Lung (tissue), 12 donors: Measurements from ENCODE around the gene MROH8. TPM values are rescaled to one million over a fixed set of nuclear protein-coding genes. Genes with fewer than 3 reads are reported as not detected.

ENCODE experiments used
- ATAC-seq: fragments of 200-7000 bp; cut with Tn5 transposase; one replicate; pipeline ENCODE4 v1.9.1; 2020; ENCODE audit warnings: moderate number of reproducible peaks; ENCODE audit not compliant: insufficient read depth, low FRiP score
- DNase-seq, 3 donors: peaks; one replicate each; pipeline ENCODE4 v3.0.0-alpha.2; 2013 to 2017
- H3K27ac ChIP-seq, 2 donors: one replicate each; pipeline ENCODE4 v1.5.1; 2013; ENCODE audit warnings: mild to moderate bottlenecking in 2 of 2, moderate library complexity in 2 of 2, control low read depth in 1 of 2, inconsistent platforms in 1 of 2, low read depth in 1 of 2, low read length in 1 of 2
- H3K27me3 ChIP-seq, 3 donors: one replicate each; pipeline ENCODE4 v1.5.1; 2013; ENCODE audit warnings: low read length in 2 of 3; ENCODE audit not compliant: control insufficient read depth in 3 of 3, insufficient read depth in 3 of 3
- H3K36me3 ChIP-seq, 4 donors: one replicate each; pipeline ENCODE4 v1.5.1; 2013; ENCODE audit warnings: low read length in 4 of 4, mild to moderate bottlenecking in 1 of 4, moderate library complexity in 1 of 4; ENCODE audit not compliant: control insufficient read depth in 4 of 4, insufficient read depth in 4 of 4
- H3K4me1 ChIP-seq, 5 donors: one replicate each; pipeline ENCODE4 v1.5.1; 2013; ENCODE audit warnings: low read length in 5 of 5, mild to moderate bottlenecking in 2 of 5, moderate library complexity in 1 of 5; ENCODE audit not compliant: control insufficient read depth in 5 of 5, insufficient read depth in 5 of 5
- H3K4me3 ChIP-seq: one replicate; pipeline ENCODE4 v1.5.1; 2013; ENCODE audit warnings: mild to moderate bottlenecking, control low read depth, moderate library complexity
- H3K9ac ChIP-seq, 2 donors: one replicate each; pipeline ENCODE4 v1.5.1; 2013; ENCODE audit warnings: low read length in 2 of 2, control low read depth in 1 of 2; ENCODE audit not compliant: insufficient read depth in 1 of 2
- H3K9me3 ChIP-seq, 4 donors: one replicate each; pipeline ENCODE4 v1.5.1; 2013; ENCODE audit warnings: low read length in 3 of 4, mild to moderate bottlenecking in 1 of 4, moderate library complexity in 1 of 4; ENCODE audit not compliant: control insufficient read depth in 4 of 4, insufficient read depth in 3 of 4
- WGBS, 2 donors: extraction: QIAGEN DNeasy Blood & Tissue Kit; methylation state at CpG; one replicate each; pipeline ENCODE4 v1.1.7; 2013; 5-methylcytosine and 5-hydroxymethylcytosine counted together
- polyA plus RNA-seq, 2 donors: library from polyadenylated mRNA; stranded (reverse); fragments of 200-250 nt; gene quantifications; one replicate each; pipeline ENCODE4 v1.2.1, GENCODE V29; 2013
- total RNA-seq, 2 donors: library from RNA; depleted of rRNA in 1 of 2; stranded (reverse); fragments of >200 nt in 1 of 2; gene quantifications; one replicate each; pipeline ENCODE4 v1.2.1, GENCODE V29; 2014 to 2021
- TF ChIP-seq, protein P1 (sequence below): IDR thresholded peaks from 2 replicates; pipeline ENCODE4 v1.5.1; 2012; ENCODE audit warnings: mild to moderate bottlenecking; ENCODE audit errors: control extremely low read depth, extremely low read depth
- donor health status: control.
- donor health status: control.
- donor health status: Bipolar disorder and iron deficiency.
- donor health status: healthy.
- donor health status: DM: yes; HTN: yes; CAD: no.

Gene MROH8
- total and polyA plus RNA-seq, 4 donors: 0.84 to 4.0 (median 2.5) TPM

DNA sequence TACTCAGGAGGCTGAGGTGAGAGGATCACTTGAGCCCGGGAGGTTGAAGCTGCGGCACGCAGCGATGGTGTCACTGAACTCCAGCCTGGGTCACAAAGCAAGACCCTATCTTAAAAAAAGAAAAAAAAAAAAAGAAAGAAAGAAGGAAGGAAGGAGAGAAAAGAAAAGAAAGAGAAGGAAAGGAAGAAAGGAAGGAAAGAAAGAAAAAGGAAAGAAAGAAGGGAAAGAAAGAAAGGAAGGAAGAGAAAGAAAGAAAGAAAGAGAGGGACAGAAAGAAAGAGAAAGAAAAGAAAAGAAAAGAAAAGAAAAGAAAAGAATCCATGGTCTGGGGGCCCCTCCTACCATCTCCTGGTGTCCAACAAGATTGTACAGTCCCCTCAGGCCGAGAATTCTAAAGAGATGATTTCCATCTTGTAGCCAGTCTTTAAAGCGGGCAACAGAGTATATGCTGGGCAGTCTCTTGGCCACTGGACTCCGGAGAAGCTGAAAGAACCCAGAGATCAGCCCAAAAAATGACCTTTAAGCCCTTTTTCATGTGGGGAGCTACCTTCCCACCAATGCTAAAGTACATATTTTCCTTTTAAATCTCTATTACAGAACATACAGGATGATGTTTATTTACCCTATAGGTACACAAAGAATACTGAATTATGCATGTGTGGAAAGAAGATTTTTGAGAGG is 59.9 kb downstream of the MROH8 start:
- H3K9ac ChIP-seq: no peak overlapping the region
- no peaks in the 10 kb centered on the region for H3K9me3 ChIP-seq
- DNase-seq (no peak), ATAC-seq (no peak)
- no peaks in the 10 kb centered on the region for H3K4me1 ChIP-seq
- no peak overlapping the region for H3K27ac ChIP-seq
- no peak overlapping the region for H3K4me3 ChIP-seq
- WGBS, 2 donors: 95 to 96% methylated on average over 7 of the region's 7 CpGs
- TF ChIP-seq, protein P1, sequence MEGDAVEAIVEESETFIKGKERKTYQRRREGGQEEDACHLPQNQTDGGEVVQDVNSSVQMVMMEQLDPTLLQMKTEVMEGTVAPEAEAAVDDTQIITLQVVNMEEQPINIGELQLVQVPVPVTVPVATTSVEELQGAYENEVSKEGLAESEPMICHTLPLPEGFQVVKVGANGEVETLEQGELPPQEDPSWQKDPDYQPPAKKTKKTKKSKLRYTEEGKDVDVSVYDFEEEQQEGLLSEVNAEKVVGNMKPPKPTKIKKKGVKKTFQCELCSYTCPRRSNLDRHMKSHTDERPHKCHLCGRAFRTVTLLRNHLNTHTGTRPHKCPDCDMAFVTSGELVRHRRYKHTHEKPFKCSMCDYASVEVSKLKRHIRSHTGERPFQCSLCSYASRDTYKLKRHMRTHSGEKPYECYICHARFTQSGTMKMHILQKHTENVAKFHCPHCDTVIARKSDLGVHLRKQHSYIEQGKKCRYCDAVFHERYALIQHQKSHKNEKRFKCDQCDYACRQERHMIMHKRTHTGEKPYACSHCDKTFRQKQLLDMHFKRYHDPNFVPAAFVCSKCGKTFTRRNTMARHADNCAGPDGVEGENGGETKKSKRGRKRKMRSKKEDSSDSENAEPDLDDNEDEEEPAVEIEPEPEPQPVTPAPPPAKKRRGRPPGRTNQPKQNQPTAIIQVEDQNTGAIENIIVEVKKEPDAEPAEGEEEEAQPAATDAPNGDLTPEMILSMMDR: no peak
- H3K27me3 ChIP-seq: no peaks in the 10 kb centered on the region
- H3K36me3 ChIP-seq: no peaks in the 10 kb centered on the region

DNA sequence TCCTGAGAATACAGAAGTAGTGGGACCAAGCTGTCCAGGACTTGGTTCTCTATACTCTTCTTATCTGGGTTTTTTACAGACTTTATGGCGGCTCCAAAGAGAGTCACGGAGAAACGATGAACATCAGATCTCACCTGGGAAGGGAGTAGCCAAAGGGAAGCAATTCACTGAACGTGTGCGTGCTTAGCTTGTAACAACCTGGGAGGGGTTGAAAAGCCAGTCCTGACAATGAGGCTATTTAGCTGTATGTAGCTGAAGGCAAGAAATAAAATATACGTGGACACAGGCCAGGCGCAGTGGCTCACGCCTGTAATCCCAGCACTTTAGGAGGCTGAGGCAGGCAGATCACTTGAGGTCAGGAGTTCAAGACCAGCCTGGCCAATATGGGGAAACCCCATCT is 65.3 kb downstream of the MROH8 start:
- Histone ChIP-seq H3K4me1 (no peaks in the 10 kb centered on the region), H3K27ac (no peak overlapping the region), H3K4me3 (no peak overlapping the region), H3K36me3 (no peaks in the 10 kb centered on the region), H3K9me3 (no peaks in the 10 kb centered on the region), H3K27me3 (no peaks in the 10 kb centered on the region), H3K9ac (no peak overlapping the region)
- DNase-seq (no peak), ATAC-seq (no peak)
- TF ChIP-seq, protein P1: no peak
- WGBS, 2 donors: 95 to 98% methylated on average over 8 of the region's 8 CpGs

DNA sequence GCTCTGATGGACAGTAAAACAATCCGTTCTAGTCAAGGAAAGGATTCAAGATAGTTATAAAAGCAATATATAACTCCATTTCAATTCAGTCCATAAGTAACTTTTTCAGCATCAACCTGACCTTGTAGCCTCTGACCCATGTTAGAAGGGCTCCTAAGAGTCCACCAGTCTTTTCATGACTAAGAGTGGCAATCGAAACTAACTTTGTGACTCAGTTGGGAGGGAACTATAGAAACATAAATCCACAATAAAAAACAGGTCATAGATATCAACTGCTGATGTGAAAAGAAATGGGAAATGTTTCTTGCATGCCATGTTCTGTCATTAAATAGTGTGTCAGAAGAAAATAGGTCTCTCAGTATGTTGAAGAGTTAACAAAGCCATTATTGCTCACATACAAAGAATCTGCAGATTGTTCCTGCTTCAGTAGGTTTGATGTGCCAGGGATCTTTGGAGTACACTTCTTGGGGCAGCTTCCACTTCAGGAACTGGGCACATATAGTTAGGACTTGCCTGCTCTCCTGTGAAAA is 67.4 kb downstream of the MROH8 start:
- H3K9me3 ChIP-seq: no peaks in the 10 kb centered on the region

More for the DNA sequence above, 67.4 kb downstream of the MROH8 start:
- Histone ChIP-seq H3K4me3 (no peak overlapping the region), H3K27ac (no peak overlapping the region), H3K9ac (no peak overlapping the region), H3K27me3 (no peaks in the 10 kb centered on the region), H3K36me3 (no peaks in the 10 kb centered on the region), H3K4me1 (no peaks in the 10 kb centered on the region)
- DNase-seq (no peak), ATAC-seq (no peak)
- 91 to 94% methylated on average over 2 of the region's 2 CpGs for WGBS, 2 donors
- TF ChIP-seq, protein P1: no peak
